HepG2 (cell line): ENCODE data around the gene DHCR7. TPM values are rescaled to one million over a fixed set of nuclear protein-coding genes. Genes with fewer than 3 reads are reported as not detected.

Source experiments
- GATA4 ChIP-seq: sonication (generic); IDR thresholded peaks from 2 replicates; pipeline ENCODE4 v1.6.1; 2016; ENCODE audit warnings: antibody characterized with exemption, low read depth, borderline replicate concordance
- JARID2 ChIP-seq: sonication (generic); formaldehyde crosslinking; IDR thresholded peaks from 2 replicates; pipeline ENCODE4 v1.8.1; 2023; ENCODE audit warnings: missing genetic modification reagents, inconsistent platforms; ENCODE audit not compliant: insufficient replicate concordance
- JUN ChIP-seq: sonication (generic); formaldehyde crosslinking; IDR thresholded peaks from 2 replicates; pipeline ENCODE4 v1.4.0; 2020; ENCODE audit warnings: mild to moderate bottlenecking, missing genetic modification reagents
- KAT8 ChIP-seq: IDR thresholded peaks from 2 replicates; pipeline ENCODE4 v1.6.1; 2016; ENCODE audit warnings: missing genetic modification reagents, missing compliant biosample characterization
- MXI1 ChIP-seq: IDR thresholded peaks from 3 replicates; pipeline ENCODE4 v1.6.1; 2012; ENCODE audit warnings: low read depth, low read length, inconsistent platforms, borderline replicate concordance
- NFIB ChIP-seq: sonication (generic); formaldehyde crosslinking; IDR thresholded peaks from 2 replicates; pipeline ENCODE4 v1.9.0; 2021; ENCODE audit warnings: missing genetic modification reagents, mild to moderate bottlenecking, borderline replicate concordance
- REL ChIP-seq: sonication (generic); formaldehyde crosslinking; conservative IDR thresholded peaks from 2 replicates; pipeline ENCODE4 v1.8.0; 2022; ENCODE audit warnings: mild to moderate bottlenecking, missing genetic modification reagents, moderate library complexity
- SP2 ChIP-seq: sonication (generic); formaldehyde crosslinking; IDR thresholded peaks from 2 replicates; pipeline ENCODE4 v1.5.1; 2020; ENCODE audit warnings: mild to moderate bottlenecking, missing genetic modification reagents
- SP5 ChIP-seq: IDR thresholded peaks from 2 replicates; pipeline ENCODE4 v1.6.1; 2016; ENCODE audit warnings: low read depth, borderline replicate concordance
- TEAD2 ChIP-seq: sonication (generic); formaldehyde crosslinking; IDR thresholded peaks from 2 replicates; pipeline ENCODE4 v1.9.0; 2021; ENCODE audit warnings: missing genetic modification reagents
- TGIF2 ChIP-seq: IDR thresholded peaks from 2 replicates; pipeline ENCODE4 v1.6.1; 2016; ENCODE audit warnings: control low read depth, missing compliant biosample characterization
- THAP11 ChIP-seq: IDR thresholded peaks from 2 replicates; pipeline ENCODE4 v1.6.1; 2016; ENCODE audit warnings: missing biosample characterization, missing genetic modification reagents
- TOPORS ChIP-seq: sonication (generic); formaldehyde crosslinking; IDR thresholded peaks from 2 replicates; pipeline ENCODE4 v1.8.0; 2023; ENCODE audit warnings: mild to moderate bottlenecking, missing genetic modification reagents
- ZBTB7A ChIP-seq: sonication (generic); formaldehyde crosslinking; IDR thresholded peaks from 2 replicates; pipeline ENCODE4 v1.8.0; 2022; ENCODE audit warnings: mild to moderate bottlenecking, missing genetic modification reagents
- ZNF143 ChIP-seq: sonication (generic); formaldehyde crosslinking; IDR thresholded peaks from 2 replicates; pipeline ENCODE4 v1.4.0; 2020; ENCODE audit warnings: missing genetic modification reagents
- ZNF205 ChIP-seq: IDR thresholded peaks from 2 replicates; pipeline ENCODE4 v1.6.1; 2018; ENCODE audit warnings: missing biosample characterization, missing genetic modification reagents
- ZNF329 ChIP-seq: sonication (generic); formaldehyde crosslinking; IDR thresholded peaks from 2 replicates; pipeline ENCODE4 v1.9.0; 2021; ENCODE audit warnings: low read depth, mild to moderate bottlenecking, missing genetic modification reagents
- ZNF333 ChIP-seq: sonication (generic); formaldehyde crosslinking; IDR thresholded peaks from 2 replicates; pipeline ENCODE4 v1.4.0; 2020; ENCODE audit warnings: mild to moderate bottlenecking, missing genetic modification reagents, borderline replicate concordance
- ZNF431 ChIP-seq: sonication (generic); formaldehyde crosslinking; IDR thresholded peaks from 2 replicates; pipeline ENCODE4 v1.9.0; 2022; ENCODE audit warnings: missing genetic modification reagents, low read depth, mild to moderate bottlenecking, borderline replicate concordance
- ZNF557 ChIP-seq: sonication (generic); formaldehyde crosslinking; IDR thresholded peaks from 2 replicates; pipeline ENCODE4 v1.4.0; 2020; ENCODE audit warnings: missing genetic modification reagents
- polyA plus RNA-seq, 8 experiments: library from polyadenylated mRNA; depleted of rRNA in 3 of 8; stranded (reverse) in 7 of 8; unstranded in 1 of 8; fragments of >200 nt; fragmentation: Illumina TruSeq in 4 of 8; extraction: Trizol in 4 of 8; gene quantifications; 2 replicates each; pipeline versions ENCODE4 v1.2.1 to v1.2.3, GENCODE V29; 2011 to 2016; ENCODE audit warnings: low read depth in 4 of 8, missing spikeins in 1 of 8, mixed read lengths in 1 of 8; ENCODE audit not compliant: insufficient read depth in 1 of 8
- total RNA-seq, 5 experiments: library from RNA; depleted of rRNA; stranded (reverse); fragments of >200 nt; fragmentation: Illumina TruSeq; extraction: Trizol; gene quantifications; 2 replicates each; pipeline ENCODE4 v1.2.3, GENCODE V29; 2016; ENCODE audit warnings: low read depth in 1 of 5
- TF ChIP-seq, protein P1 (sequence below): sonication (generic); formaldehyde crosslinking; IDR thresholded peaks from 2 replicates; pipeline ENCODE4 v1.4.0; 2020; ENCODE audit warnings: missing genetic modification reagents, mild to moderate bottlenecking, borderline replicate concordance
- TF ChIP-seq, protein P2 (sequence below): sonication (generic); formaldehyde crosslinking; IDR thresholded peaks from 2 replicates; pipeline ENCODE4 v1.8.1; 2023; ENCODE audit warnings: missing genetic modification reagents, inconsistent platforms, borderline replicate concordance
- TF ChIP-seq, protein P3 (sequence below): IDR thresholded peaks from 2 replicates; pipeline ENCODE4 v1.6.1; 2016; ENCODE audit warnings: missing genetic modification reagents, missing compliant biosample characterization
- TF ChIP-seq, protein P4 (sequence below): sonication (generic); formaldehyde crosslinking; IDR thresholded peaks from 2 replicates; pipeline ENCODE4 v1.8.0; 2022; ENCODE audit warnings: mild to moderate bottlenecking, missing genetic modification reagents; ENCODE audit not compliant: insufficient replicate concordance

Gene DHCR7
- total and polyA plus RNA-seq, 2 of the 13 experiments (the other 11 are each of a cell fraction or from before 2014, with no cell fraction given) = 96.0 to 143 TPM

DNA sequence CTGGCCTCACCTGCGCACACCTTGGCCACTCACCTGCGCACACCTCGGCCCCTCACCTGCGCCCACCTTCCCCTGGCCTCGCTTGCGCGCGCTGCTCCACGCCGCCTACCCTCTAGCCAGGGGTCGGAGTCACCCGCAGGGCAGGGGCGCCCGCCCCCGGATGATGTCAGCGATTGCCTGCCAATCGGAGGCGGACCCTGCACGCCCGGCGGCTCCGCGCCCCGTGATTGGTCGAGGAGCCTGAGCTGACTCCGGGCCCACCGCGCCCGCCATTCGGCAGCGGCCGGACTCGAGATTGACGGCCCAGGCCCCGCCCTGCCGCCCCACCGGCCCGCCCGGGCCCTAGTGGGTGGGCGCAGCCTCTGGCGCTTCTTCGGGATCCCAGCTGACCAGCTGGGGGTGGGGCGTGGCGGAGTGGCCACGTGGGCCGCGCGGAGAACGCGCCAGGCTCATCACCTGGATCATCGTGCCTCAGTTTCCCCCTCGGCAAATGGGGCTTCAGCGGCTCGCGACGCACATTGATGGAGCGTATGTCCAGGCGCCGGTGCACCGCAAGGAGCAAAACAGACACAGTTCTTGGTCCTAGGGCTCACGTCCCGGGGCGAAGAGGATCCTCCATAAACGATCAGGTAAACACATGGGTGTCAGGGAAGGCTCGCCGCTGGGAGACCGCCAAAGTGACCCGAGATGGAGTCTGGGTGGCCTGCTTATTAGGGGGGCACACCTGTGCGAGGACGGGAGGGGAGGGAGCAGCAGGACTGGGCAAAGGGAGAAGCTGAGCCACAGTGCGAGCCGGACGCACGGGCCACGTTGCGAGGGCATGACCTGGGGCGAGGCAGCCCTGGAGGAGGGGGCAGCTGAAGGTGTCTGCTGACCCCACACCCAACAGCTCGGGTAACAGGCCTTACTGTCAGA, at the start of gene DHCR7 (continued):
- TF ChIP-seq, protein P1, sequence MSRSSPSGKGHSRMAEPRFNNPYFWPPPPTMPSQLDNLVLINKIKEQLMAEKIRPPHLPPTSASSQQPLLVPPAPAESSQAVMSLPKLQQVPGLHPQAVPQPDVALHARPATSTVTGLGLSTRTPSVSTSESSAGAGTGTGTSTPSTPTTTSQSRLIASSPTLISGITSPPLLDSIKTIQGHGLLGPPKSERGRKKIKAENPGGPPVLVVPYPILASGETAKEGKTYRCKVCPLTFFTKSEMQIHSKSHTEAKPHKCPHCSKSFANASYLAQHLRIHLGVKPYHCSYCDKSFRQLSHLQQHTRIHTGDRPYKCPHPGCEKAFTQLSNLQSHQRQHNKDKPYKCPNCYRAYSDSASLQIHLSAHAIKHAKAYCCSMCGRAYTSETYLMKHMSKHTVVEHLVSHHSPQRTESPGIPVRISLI = no peak
- TF ChIP-seq, protein P2, sequence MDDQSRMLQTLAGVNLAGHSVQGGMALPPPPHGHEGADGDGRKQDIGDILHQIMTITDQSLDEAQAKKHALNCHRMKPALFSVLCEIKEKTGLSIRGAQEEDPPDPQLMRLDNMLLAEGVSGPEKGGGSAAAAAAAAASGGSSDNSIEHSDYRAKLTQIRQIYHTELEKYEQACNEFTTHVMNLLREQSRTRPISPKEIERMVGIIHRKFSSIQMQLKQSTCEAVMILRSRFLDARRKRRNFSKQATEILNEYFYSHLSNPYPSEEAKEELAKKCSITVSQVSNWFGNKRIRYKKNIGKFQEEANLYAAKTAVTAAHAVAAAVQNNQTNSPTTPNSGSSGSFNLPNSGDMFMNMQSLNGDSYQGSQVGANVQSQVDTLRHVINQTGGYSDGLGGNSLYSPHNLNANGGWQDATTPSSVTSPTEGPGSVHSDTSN = peak; percentile 91; the same call in 1 of the 2 replicates
- TF ChIP-seq MXI1 (peak; percentile 98; the same call in 2 of the 3 replicates), ZNF205 (0 out of 2 replicates have a peak, but pooled peaks have one; percentile 15), TGIF2 (CRISPR knock-in tag) (peak; percentile 48; the same call in 1 of the 2 replicates), ZNF329 (CRISPR knock-in tag) (peak; percentile 58; the same call in 1 of the 2 replicates), ZBTB7A (CRISPR knock-in tag) (peak; percentile 34), ZNF431 (CRISPR knock-in tag) (0 out of 2 replicates have a peak, but pooled peaks have one; percentile 45), TEAD2 (no peak), ZNF557 (CRISPR knock-in tag) (peak; percentile 66; the same call in 1 of the 2 replicates), TOPORS (peak; percentile 46; the same call in 1 of the 2 replicates), ZNF333 (0 out of 2 replicates have a peak, but pooled peaks have one; percentile 25), KAT8 (CRISPR knock-in tag) (0 out of 2 replicates have a peak, but pooled peaks have one; percentile 63), JUN (CRISPR knock-in tag) (peak; percentile 48; the same call in 1 of the 2 replicates), SP5 (CRISPR knock-in tag) (no peak; the same call in none of the 2 replicates), THAP11 (CRISPR knock-in tag) (peak; percentile 65; the same call in 1 of the 2 replicates), GATA4 (peak; percentile 78; the same call in 1 of the 2 replicates), SP2 (peak; percentile 98), ZNF143 (CRISPR knock-in tag) (no peak), REL (CRISPR knock-in tag) (peak; percentile 83), JARID2 (CRISPR knock-in tag) (peak; percentile 84), NFIB (0 out of 2 replicates have a peak, but pooled peaks have one; percentile 23)
- TF ChIP-seq, protein P3, sequence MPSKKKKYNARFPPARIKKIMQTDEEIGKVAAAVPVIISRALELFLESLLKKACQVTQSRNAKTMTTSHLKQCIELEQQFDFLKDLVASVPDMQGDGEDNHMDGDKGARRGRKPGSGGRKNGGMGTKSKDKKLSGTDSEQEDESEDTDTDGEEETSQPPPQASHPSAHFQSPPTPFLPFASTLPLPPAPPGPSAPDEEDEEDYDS (CRISPR knock-in tag) = peak; percentile 84
- TF ChIP-seq, protein P4, sequence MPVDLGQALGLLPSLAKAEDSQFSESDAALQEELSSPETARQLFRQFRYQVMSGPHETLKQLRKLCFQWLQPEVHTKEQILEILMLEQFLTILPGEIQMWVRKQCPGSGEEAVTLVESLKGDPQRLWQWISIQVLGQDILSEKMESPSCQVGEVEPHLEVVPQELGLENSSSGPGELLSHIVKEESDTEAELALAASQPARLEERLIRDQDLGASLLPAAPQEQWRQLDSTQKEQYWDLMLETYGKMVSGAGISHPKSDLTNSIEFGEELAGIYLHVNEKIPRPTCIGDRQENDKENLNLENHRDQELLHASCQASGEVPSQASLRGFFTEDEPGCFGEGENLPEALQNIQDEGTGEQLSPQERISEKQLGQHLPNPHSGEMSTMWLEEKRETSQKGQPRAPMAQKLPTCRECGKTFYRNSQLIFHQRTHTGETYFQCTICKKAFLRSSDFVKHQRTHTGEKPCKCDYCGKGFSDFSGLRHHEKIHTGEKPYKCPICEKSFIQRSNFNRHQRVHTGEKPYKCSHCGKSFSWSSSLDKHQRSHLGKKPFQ = peak; percentile 57
